ENCODE measurements around the gene TMEM247.

- no peak for TF ChIP-seq CTCF (IDR thresholded peaks at IDR 0.05)
- no peak for TF ChIP-seq EP300 (IDR thresholded peaks at IDR 0.05; ENCODE audit: low read depth)
These were observed 47.7 kb upstream of the TMEM247 start for GRCh38 chr2:46431481-46432235.
